Heart right ventricle (tissue), 16 donors: ENCODE measurements around the gene ATRX. TPM values are rescaled to one million over a fixed set of nuclear protein-coding genes. Genes with fewer than 3 reads are reported as not detected.

Experiments
- ATAC-seq, 8 donors: fragments of 200-7000 bp; cut with Tn5 transposase; one replicate each; pipeline ENCODE4 v1.9.1; 2020; ENCODE audit warnings: mild to moderate bottlenecking in 8 of 8, moderate library complexity in 8 of 8, moderate number of reproducible peaks in 1 of 8
- DNase-seq, 2 donors: peaks; one replicate each; pipeline ENCODE4 v3.0.0-alpha.2; 2020
- H3K27ac ChIP-seq, 10 donors: fragments of 200-600 bp; sonication (generic) in 2 of 10; one replicate each; pipeline versions ENCODE4 v1.5.0 to v1.8.0; 2020 to 2022; ENCODE audit warnings: mild to moderate bottlenecking in 3 of 10
- H3K27me3 ChIP-seq, 7 donors: fragments of 200-600 bp; one replicate each; pipeline ENCODE4 v1.8.0; 2021 to 2022; ENCODE audit warnings: mild to moderate bottlenecking in 2 of 7
- H3K36me3 ChIP-seq, 9 donors: fragments of 200-600 bp; sonication (generic) in 1 of 9; one replicate each; pipeline versions ENCODE4 v1.5.0 to v1.8.0; 2020 to 2022; ENCODE audit warnings: mild to moderate bottlenecking in 2 of 9
- H3K4me1 ChIP-seq, 9 donors: fragments of 200-600 bp; sonication (generic) in 1 of 9; one replicate each; pipeline versions ENCODE4 v1.5.0 to v1.8.0; 2020 to 2022; ENCODE audit warnings: mild to moderate bottlenecking in 4 of 9
- H3K4me3 ChIP-seq, 10 donors: fragments of 200-600 bp; sonication (generic) in 2 of 10; one replicate each; pipeline versions ENCODE4 v1.5.0 to v1.8.0; 2020 to 2022; ENCODE audit warnings: mild to moderate bottlenecking in 7 of 10, moderate library complexity in 2 of 10
- H3K9me3 ChIP-seq, 11 donors: fragments of 200-600 bp in 10 of 11; sonication (generic) in 2 of 11; one replicate each; pipeline versions ENCODE4 v1.5.0 to v1.8.0; 2013 to 2022; ENCODE audit warnings: mild to moderate bottlenecking in 2 of 11, control low read depth in 1 of 11, moderate library complexity in 1 of 11
- CTCF ChIP-seq, 9 donors: fragments of 200-600 bp; sonication (generic) in 2 of 9; IDR thresholded peaks; one replicate each; pipeline versions ENCODE4 v1.5.0 to v1.8.0; 2021 to 2022; ENCODE audit warnings: antibody characterized with exemption in 9 of 9, mild to moderate bottlenecking in 5 of 9, moderate library complexity in 1 of 9
- WGBS, 2 donors: extraction: QIAGEN DNeasy Blood & Tissue Kit; methylation state at CpG; one replicate each; pipeline ENCODE4 v1.1.7; 2013; ENCODE audit warnings: inconsistent platforms in 1 of 2; 5-methylcytosine and 5-hydroxymethylcytosine counted together
- intact Hi-C, 10 donors: fragments of 100-400 bp; cut with DNase I; formaldehyde crosslinking; loops; one replicate each; pipeline versions ENCODE4 v1.11.1 to v1.14.2; 2022
- polyA plus RNA-seq, 2 donors: library from polyadenylated mRNA; stranded (reverse); fragments of 200-250 nt; gene quantifications; one replicate each; pipeline ENCODE4 v1.2.3, GENCODE V29; 2013
- total RNA-seq, 10 donors: library from RNA; stranded (reverse); fragmentation: NEBNext Ultra II Directional in 3 of 10; extraction: Animal tissue kit (Norgen Biotek cat#: 25700) in 3 of 10; gene quantifications; one replicate each; pipeline versions ENCODE4 v1.2.1 to v1.2.4, GENCODE V29; 2021 to 2023
- donor health status: Arrhythmogenic right ventricular cardiomyopathy.
- donor health status: ischemic (EF 13 %, LVEDD 7.1; RV severe dilation, severe dysfunction).
- donor health status: healthy with polysubstance abuse.
- donor health status: DM: no; HTN: yes; CAD: no.
- donor health status: DM: no; HTN: no; CAD: no.
- donor health status: ischemic (EF 25% LVEDD 6.9; RV normal size, moderate dysfunction).
- donor health status: ischemic (EF 25% LVEDD 5.7; RV mildly dilated, moderate dysfunction).
- donor health status: healthy.
- donor health status: DM: yes; HTN: yes; CAD: no.
- donor health status: Ischemic cardiomyopathy.
- donor health status: ischemic (EF 35%, LVEDD 5.7; RV mildly dilated, moderate dysfunction).
- donor health status: nonischemic (EF 11% LVEDD 7.7; RV severe dilation, severe dysfunction).
- donor health status: DM: yes; HTN: yes; CAD: no.
- donor health status: PGD.
- donor health status: ischemic (EF 29% LVEDD 5.4; RV normal size, mild dysfunction).
- donor health status: nonischemic (EF 23%, LVEDD 6.1; RV moderate dilation, normal function).

Gene ATRX
- total and polyA plus RNA-seq, 12 donors: 8.1 to 107 (median 88.6) TPM

GRCh38 chrX:77565278-77565677 lies 220.7 kb downstream of the ATRX start:
- no peaks in the 10 kb centered on the region for H3K27me3 ChIP-seq
- DNase-seq: no peak
- peaks cover 0 to 18% (median 0%) of the 10 kb centered on the region in 11 donors for H3K9me3 ChIP-seq
- intact Hi-C loops: no loop called here
- WGBS, 2 donors: 98 to 100% methylated on average over 2 of the region's 2 CpGs
- peaks cover 0 to 26% (median 0%) of the 10 kb centered on the region in 9 donors for H3K36me3 ChIP-seq
- no peak overlapping the region for H3K4me3 ChIP-seq
- H3K27ac ChIP-seq: no peak overlapping the region
- H3K4me1 ChIP-seq: no peaks in the 10 kb centered on the region
- ATAC-seq: no peak
- TF ChIP-seq CTCF (IDR thresholded peaks at IDR 0.05): no peak

GRCh38 chrX:77564823-77565222 lies 221.2 kb downstream of the ATRX start:
- Histone ChIP-seq H3K4me3 (no peak overlapping the region), H3K4me1 (no peaks in the 10 kb centered on the region), H3K27me3 (no peaks in the 10 kb centered on the region), H3K27ac (no peak overlapping the region), H3K9me3 (peaks cover 0 to 18% (median 0%) of the 10 kb centered on the region in 11 donors), H3K36me3 (peaks cover 0 to 21% (median 0%) of the 10 kb centered on the region in 9 donors)
- intact Hi-C loops: no loop called here
- ATAC-seq (peak in 1 of 8 donors; percentile 58), DNase-seq (no peak)
- TF ChIP-seq CTCF (IDR thresholded peaks at IDR 0.05): no peak
- WGBS, 2 donors: 88 to 94% methylated on average over 1 of the region's 1 CpG

GRCh38 chrX:77561372-77561771 lies 224.6 kb downstream of the ATRX start:
- TF ChIP-seq CTCF (IDR thresholded peaks at IDR 0.05): no peak
- peaks cover 0 to 43% (median 0%) of the 10 kb centered on the region in 9 donors for H3K36me3 ChIP-seq
- H3K27ac ChIP-seq: no peak overlapping the region
- whole genome bisulfite sequencing, 2 donors: 91% methylated on average over 2 of the region's 2 CpGs
- H3K4me1 ChIP-seq: no peaks in the 10 kb centered on the region
- intact Hi-C loops: no loop called here
- no peak overlapping the region for H3K4me3 ChIP-seq
- ATAC-seq (no peak), DNase-seq (no peak)
- no peaks in the 10 kb centered on the region for H3K27me3 ChIP-seq
- peaks cover 0 to 5% (median 0%) of the 10 kb centered on the region in 11 donors for H3K9me3 ChIP-seq

GRCh38 chrX:77556276-77556675 lies 229.7 kb downstream of the ATRX start:
- Histone ChIP-seq H3K27ac (no peak overlapping the region), H3K9me3 (peaks cover 0 to 7% (median 0%) of the 10 kb centered on the region in 11 donors), H3K36me3 (peaks cover 0 to 29% (median 0%) of the 10 kb centered on the region in 9 donors), H3K27me3 (no peaks in the 10 kb centered on the region), H3K4me1 (no peaks in the 10 kb centered on the region), H3K4me3 (no peak overlapping the region)
- ATAC-seq (no peak), DNase-seq (no peak)
- TF ChIP-seq CTCF (IDR thresholded peaks at IDR 0.05): no peak
- intact Hi-C loops: no loop called here
